NCI-H1694 (cell line): ENCODE results near the gene SUSD5.
"Not testable (repeated sequence)": the region's sequence is repeated elsewhere in the genome, so short reads cannot be mapped to it uniquely, and the experiment has no call there.

Source experiments
- DNase-seq: peaks from one replicate; lab custom pipeline; 2025; lab: John Stamatoyannopoulos, UW

SUSD5 gene

DNA sequence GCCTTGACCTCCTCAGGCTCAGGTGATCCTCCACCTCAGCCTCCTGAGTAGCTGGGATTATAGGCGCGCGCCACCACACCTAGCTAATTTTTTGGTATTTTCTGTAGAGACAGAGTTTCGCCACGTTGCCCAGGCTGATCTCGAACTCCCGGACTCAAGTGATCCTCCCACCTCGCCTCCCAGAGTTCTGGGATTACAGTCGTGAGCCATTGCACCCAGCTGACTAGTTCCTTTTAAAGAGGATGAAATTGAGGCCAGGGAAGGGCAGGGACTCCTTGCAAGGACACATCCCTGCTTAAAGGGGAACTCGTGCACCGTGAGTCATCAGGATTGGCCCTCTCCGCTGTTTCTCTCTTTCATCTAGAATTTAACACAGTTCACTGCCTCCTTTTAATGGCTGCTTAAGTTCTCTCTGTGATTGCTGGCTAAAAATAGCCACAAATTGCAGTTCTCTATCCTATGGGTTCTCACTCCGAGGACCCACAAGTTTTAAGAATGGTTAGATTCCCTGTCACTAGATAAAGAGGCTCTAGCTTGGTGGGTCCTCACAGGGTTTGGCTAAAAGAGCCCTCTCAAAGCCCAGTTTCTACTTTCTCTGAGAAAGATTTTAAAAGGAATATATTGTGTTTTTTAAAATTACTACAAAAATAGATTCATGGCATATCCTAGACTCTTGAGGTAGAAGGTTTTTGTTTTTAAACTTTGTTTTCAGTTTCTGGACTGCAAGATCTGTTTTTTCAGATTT lies 103.4 kb downstream of the SUSD5 start:
- DNase-seq: no peak

DNA sequence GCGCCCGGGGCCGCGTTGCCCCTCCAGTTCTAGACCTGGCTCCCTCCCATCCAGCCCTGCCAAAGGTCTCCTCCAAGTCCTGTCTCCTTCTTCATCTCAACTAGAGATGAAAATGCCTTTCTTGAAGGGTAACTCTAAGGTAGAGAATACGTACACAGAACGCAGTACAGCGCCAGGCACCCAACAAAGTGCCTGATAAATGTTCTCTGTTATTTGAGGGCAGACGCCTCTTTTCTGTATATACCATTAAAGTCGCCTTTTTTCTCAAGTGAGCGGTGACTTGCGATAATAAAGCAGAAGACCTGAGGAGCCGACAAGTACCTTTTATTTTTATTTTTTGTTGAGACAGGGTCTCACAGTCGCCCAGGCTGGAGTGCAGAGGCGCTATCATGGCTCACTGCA lies 104.0 kb downstream of the SUSD5 start:
- no peak for DNase-seq

DNA sequence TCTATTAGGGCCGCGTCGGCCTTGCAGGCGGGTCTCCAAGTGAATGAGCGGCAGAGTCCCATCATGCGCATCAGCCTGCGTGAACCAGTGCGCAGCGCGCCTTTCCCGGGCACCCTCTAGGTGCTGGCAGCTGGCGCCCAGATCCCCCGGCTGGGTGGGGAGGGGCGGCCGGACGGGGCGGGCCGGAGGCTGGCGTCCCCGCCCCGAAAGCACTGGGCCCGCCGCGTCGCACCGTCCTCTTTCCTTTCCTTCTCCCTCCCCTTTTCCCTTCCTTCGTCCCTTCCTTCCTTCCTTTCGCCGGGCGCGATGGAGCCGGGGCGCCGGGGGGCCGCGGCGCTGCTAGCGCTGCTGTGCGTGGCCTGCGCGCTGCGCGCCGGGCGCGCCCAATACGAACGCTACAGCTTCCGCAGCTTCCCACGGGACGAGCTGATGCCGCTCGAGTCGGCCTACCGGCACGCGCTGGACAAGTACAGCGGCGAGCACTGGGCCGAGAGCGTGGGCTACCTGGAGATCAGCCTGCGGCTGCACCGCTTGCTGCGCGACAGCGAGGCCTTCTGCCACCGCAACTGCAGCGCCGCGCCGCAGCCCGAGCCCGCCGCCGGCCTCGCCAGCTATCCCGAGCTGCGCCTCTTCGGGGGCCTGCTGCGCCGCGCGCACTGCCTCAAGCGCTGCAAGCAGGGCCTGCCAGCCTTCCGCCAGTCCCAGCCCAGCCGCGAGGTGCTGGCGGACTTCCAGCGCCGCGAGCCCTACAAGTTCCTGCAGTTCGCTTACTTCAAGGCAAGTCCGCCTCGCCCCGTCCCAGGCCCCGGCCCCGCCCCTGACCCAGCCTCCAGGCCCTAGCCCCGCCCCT lies 104.6 kb downstream of the SUSD5 start, which contains the start of gene CRTAP:
CRTAP (plus strand) TSS at position 243 of the 850 bp plus-strand sequence; CDS start at position 307, 64 bp downstream.
- DNase-seq: peak; percentile 35

DNA sequence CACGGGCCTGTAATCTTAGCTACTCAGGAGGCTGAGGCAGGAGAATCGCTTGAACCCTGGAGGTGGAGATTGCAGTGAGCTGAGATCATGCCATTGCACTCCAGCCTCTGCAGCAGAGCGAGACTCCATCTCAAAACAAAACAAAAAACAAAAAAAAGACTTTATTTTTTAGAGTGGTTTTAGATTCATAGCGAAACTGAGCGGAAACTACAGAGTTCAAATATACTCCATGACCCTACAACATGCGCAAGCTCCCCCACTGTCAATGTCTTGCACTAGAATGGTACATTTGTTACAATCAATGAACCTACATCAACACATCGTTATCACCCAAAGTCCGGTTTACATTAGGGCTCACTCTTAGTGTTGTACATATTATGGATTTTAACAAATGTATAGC lies 107.0 kb downstream of the SUSD5 start:
- DNase-seq: no peak

DNA sequence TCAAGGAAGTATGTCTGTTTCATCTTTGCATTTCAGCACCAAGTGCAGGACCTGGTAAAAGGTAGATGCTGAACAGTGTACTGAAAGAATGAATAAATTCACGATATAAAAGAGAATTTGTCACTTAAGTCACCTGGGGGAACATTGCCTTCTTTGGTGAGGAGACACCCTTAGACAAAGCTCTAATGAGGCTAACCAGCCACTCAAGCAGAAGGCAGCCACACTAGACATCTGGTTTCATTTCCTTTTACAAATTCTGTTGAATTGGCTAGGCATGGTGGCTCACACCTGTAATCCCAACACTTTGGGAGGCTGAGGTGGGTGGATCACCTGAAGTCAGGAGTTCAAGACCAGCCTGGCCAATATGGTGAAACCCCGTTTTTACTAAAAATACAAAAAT lies 111.8 kb downstream of the SUSD5 start:
- DNase-seq: not testable (repeated sequence)

DNA sequence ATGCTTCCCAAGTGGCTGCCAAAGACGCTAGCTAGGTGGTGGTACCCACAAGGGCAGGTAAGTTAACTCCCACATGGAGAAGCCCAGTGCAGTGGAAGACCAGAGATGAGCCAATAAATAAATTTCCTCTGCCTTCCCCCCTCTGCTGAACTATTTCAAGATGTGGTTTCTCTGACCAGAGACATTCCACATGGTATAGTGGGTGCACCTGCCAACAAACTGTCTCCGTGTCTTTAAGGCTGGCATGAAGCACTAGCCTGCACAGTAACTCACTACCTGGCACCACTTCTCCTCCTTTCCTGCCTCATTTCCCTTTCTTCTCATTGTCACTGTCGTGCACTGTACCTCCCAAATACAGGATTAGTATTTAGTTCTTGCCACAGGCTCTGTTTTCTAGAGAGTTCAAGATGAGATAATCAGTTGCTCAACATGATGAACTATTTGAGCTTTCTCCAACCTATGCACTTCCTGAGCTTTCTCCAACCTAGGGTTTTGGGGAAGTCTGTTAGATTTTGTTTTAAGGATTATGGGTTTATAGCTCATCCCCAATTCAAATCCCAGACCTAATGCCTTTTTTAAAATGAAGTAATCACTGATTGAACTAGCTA lies 113.2 kb downstream of the SUSD5 start:
- DNase-seq: no peak

DNA sequence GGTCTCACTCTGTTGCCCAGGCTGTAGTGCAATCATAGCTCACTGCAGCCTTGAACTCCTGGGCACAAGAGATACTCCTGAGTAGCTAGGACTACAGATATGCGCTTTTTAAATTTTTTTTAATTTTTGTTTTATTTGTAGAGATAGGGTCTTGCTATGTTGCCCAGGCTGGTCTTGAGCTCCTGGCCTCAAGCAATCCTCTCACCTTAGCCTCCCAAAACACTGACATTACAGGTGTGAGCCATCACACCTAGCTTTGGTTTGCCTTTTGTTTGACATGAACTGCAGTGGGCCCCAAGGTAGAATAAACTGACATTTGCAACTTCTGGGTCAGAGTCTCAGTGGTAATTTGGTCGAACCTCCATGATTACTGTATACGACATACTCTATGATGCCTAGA lies 113.8 kb downstream of the SUSD5 start:
- DNase-seq: no peak

DNA sequence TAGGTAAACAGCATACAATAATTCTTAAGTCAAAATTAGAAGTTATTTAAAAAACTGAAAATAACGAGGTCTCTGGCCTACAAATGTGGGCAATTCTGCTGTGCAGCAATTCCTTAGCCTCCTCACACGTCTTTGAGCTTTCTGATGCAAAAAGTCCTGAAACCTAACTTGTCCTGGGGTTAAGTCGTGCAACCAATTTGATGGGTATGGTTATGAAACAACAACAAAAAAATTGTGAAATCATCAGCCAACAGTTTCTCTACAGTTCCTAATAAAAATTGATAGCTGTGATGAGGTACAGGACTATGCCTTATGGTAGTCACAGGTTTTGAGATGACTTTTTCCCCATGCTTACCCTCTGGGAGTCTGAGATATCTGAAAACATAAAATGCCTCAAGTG lies 115.1 kb downstream of the SUSD5 start:
- DNase-seq: no peak

DNA sequence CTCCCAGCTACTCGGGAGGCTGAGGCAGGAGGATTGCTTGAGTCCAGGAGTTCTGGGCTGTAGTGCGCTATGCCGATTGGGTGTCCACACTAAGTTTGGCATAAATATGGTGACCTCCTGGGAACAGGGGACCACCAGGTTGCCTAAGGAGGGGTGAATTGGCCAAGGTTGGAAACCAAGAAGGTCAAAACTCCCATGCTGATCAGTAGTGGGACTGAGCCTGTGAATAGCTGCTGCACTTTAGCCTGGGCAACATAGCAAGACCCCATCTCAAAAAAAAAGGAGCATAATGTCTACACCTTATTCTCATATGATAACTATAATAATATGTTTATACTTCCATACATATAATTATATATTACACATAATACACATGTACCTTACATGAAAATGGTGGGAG lies 115.6 kb downstream of the SUSD5 start:
- DNase-seq: no peak

DNA sequence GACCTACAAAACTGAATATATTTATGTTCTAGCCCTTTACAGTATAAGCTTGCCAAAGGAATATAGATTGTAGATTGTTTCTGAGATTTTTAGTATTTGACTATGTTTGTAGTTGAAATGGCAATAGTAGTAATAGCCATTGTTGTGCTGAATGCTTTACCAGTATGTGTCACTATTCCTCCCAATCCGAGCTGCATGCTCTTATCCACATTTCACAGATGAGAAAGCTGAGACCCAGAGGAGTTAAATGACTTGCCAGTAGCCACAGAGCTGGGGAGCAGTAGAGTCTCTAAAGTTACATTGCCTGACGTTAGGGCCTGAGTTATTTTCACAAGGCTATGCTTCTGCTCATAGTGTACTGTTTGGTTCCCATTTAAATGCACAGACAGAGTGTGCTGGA lies 118.4 kb downstream of the SUSD5 start:
- no peak for DNase-seq
